Neural cell (in vitro differentiated cells): ENCODE measurements around the gene FGD4.

Source experiments
- CTCF ChIP-seq: fragments of 450-650 bp; IDR thresholded peaks from 2 replicates; pipeline ENCODE4 v1.5.1; 2014; ENCODE audit warnings: antibody characterized with exemption, mild to moderate bottlenecking, moderate library complexity; ENCODE audit not compliant: poor library complexity, severe bottlenecking
- EP300 ChIP-seq: fragments of 450-650 bp; conservative IDR thresholded peaks from 2 replicates; pipeline ENCODE4 v1.6.1; 2014; ENCODE audit warnings: antibody characterized with exemption, mild to moderate bottlenecking, moderate library complexity; ENCODE audit not compliant: poor library complexity, severe bottlenecking
- EZH2 ChIP-seq: fragments of 200-600, 300-800 bp; shearing (Covaris generic), sonication (generic); IDR thresholded peaks from 2 replicates; pipeline ENCODE4 v1.6.1; 2014; ENCODE audit warnings: antibody characterized with exemption, low read length, borderline replicate concordance, mild to moderate bottlenecking; ENCODE audit not compliant: insufficient read depth, poor library complexity, severe bottlenecking
- POLR2AphosphoS5 ChIP-seq: IDR thresholded peaks from 2 replicates; pipeline ENCODE4 v1.6.1; 2012
- RAD21 ChIP-seq: fragments of 450-650 bp; conservative IDR thresholded peaks from 2 replicates; pipeline ENCODE4 v1.6.1; 2014; ENCODE audit warnings: antibody characterized with exemption, mild to moderate bottlenecking, moderate library complexity
- REST ChIP-seq: IDR thresholded peaks from 2 replicates; pipeline ENCODE4 v1.6.1; 2012; ENCODE audit warnings: borderline replicate concordance
- TAF1 ChIP-seq: IDR thresholded peaks from 2 replicates; pipeline ENCODE4 v1.6.1; 2012; ENCODE audit warnings: low read depth

DNA sequence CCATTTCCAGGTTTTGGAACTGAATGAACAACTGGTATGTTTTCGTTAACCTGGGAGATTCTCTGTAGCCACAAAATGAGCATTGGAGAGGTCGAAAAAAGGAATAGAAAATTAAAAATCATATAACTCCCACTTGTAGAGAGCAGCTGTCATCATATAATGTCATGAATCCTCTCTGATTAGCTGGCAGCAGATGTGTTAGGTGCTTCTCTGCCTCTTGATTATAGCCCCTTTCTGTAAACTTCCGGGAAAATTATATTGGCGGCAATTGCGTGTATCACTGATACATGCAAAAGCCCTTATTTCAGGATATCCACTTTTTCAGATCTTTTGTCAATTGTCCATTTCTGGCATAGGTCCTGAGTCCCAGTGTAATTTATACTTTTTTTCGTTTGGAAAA lies 31.7 kb downstream of the FGD4 start:
- no peak for TF ChIP-seq CTCF
- no peak for TF ChIP-seq REST
- TF ChIP-seq POLR2AphosphoS5, result no peak
- TF ChIP-seq RAD21, result no peak
- TF ChIP-seq EZH2, result no peak
- no peak for TF ChIP-seq EP300
- TF ChIP-seq TAF1, result no peak
